SIG-M5 treated with dmso at 0.1 percent for 504 hours (cell line): ENCODE results near the gene ABI2.

ENCODE experiments used
- DNase-seq: peaks from one replicate; lab custom pipeline; 2025; ENCODE audit not compliant: unreplicated experiment; lab: John Stamatoyannopoulos, UW

The ABI2 gene

GRCh38 chr2:203470371-203470770 is 142.2 kb downstream of the ABI2 start:
- no peak for DNase-seq

- DNase-seq, result no peak
Observed at GRCh38 chr2:203471323-203471722, 143.1 kb downstream of the ABI2 start.

GRCh38 chr2:203476881-203477280 is 148.7 kb downstream of the ABI2 start:
- DNase-seq, result no peak

GRCh38 chr2:203480623-203481022 is 152.4 kb downstream of the ABI2 start:
- no peak for DNase-seq

DNA sequence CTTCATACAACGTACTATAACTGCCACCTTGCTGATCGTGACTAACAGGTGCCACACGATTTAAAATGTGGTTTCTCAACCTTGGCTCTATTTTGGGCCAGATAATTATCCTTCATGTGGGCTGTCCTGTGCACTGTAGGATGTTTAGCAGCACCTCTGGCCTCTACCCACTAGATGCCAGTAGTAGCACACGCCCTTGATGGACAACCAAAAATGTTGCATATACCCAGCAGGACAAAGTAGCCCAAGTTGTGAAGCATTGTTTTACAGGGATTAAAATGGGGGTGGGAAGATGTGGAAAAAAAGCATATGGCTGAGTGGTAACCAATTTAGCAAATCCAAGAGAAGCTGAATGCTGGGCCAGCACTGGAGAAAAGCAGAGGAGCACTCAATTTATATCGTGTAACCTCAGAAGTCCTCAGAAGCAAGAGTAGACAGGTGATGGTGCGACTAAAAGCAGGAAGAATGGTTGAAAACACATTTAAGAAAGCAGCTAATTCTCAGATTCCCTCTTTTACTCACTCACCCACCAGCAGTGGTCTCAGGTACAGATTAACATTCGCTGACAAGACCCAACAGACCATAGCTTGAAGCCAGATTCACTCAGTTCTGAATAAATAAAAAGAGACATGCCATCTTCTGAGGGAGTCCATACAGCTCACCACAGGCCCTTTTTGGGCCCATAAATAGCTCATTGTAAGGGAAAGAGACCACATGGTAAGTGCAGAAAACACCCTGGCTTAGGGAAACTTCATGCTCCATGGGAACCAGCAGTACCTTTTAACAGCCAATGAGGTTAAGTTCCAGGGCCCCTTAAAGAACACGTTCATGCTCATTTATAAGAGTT is 156.3 kb downstream of the ABI2 start:
- DNase-seq, result peak; percentile 64

GRCh38 chr2:203489531-203489930 is 161.3 kb downstream of the ABI2 start:
- no peak for DNase-seq

DNA sequence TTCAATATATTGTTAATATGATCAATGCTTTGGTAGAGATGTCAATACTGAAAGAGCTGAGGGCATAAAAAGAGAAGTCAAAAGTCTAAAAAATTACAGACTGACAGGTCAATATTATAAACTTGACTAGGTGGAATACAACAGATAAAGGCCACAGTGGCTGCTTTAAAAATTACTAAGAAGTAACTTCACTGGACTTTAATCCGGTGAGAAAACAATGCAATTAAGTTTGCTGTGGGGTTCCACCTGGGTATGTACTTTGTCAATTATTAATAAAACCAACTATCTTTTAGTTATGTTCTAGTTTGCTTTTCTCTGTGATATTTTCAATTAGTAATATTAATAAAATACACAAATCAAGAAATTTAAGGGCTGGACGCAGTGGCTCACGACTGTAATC is 162.2 kb downstream of the ABI2 start:
- DNase-seq, result no peak

DNA sequence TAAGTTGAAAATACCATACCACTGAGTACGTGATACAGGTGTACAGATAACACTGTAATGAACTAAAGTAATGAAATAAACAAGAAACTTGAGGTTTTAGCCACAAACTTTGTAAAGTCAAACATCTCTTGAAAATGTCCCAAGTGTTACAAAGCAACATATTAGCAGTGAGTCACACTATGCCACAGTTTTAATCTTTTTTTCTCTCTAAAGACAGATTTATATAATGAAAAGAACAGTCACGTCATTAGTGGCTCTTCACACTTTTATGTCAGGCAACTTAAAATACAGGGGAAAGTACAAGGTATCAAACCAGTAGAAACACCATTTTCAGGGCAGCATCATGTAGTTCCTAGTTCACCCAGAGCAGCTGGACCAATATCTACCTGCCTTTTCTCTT is 164.8 kb downstream of the ABI2 start:
- no peak for DNase-seq
